ENCODE measurements around the gene EIF4E2.
A peak's percentile ranks its signal among the peaks of the same experiment; 100 is the strongest.

The EIF4E2 gene

GRCh38 chr2:232550354-232551249 lies at the start of gene EIF4E2, which contains the start of gene TIGD1:
EIF4E2 (plus strand) TSS chr2:232550689; CDS start chr2:232550725, 36 bp downstream.
TIGD1 (minus strand) TSS chr2:232550557; CDS start chr2:232549882, 675 bp downstream.
- DNase-seq, result peak; percentile 91

DNA sequence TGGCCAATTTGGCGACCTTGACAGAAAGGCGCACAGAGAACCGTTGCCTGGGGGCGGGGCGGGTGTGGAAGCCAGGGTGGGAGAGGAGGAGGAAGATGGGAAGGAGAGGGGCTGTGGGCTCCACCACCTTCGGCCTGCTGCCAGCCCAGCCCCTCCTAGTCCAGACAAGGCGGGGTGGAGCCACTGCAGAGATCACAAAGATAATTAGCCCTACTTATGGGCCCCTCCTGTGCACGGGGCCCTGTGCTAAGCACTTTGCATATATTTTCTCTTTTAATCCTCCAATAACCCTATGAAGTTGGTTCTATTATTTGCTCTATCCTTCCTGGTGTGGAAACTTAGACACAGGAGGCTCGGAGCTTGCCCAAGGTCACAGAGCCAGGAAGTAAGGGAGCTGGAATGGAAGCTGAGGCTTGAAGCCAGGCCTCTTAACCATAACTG lies 49.1 kb upstream of the EIF4E2 start:
- no peak for DNase-seq

GRCh38 chr2:232501794-232502390 lies 48.6 kb upstream of the EIF4E2 start:
- no peak for DNase-seq

DNA sequence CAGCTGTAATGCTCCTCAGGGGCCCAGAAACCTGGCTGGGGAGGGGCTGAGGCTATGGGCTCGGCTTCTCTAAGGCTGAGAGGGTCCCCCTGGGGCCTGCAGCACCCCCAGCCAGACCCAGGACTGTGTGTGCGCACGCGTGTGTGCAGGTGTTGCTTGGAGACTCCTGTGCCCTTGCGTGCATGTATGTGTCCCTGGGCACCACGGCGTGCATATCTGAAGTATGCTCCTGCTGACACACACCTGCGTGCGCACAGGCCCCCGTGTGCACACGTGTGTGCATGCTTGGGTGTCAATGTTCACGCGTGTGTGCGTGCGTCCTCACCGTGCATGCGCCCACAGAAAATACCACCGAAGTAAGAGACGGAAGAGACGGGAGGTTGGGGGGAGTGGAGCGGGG lies 48.0 kb upstream of the EIF4E2 start:
- DNase-seq, result no peak

GRCh38 chr2:232502911-232503808 lies 47.3 kb upstream of the EIF4E2 start:
- DNase-seq, result peak; percentile 11

- no peak for DNase-seq
These were observed 46.6 kb upstream of the EIF4E2 start for GRCh38 chr2:232503809-232504323.

DNA sequence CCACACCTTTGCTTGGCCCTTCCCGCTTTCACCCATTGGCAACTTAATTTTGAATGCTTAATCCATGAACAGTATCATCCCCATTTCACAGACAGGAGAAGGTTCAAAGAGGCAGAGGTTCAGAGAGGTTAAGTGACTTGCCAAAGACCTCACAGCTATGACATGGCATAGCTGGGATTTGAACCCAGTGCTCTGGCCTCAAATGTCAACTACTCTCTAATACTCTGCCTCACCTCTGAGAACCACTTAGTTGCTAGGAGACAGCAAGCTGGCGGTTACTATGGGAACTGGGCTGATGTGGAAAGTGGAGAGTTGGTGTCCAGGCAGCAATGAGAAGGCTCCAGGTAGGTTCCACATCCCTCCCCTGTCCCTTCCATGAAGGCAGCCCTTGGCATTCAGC lies 46.1 kb upstream of the EIF4E2 start:
- DNase-seq, result no peak

DNA sequence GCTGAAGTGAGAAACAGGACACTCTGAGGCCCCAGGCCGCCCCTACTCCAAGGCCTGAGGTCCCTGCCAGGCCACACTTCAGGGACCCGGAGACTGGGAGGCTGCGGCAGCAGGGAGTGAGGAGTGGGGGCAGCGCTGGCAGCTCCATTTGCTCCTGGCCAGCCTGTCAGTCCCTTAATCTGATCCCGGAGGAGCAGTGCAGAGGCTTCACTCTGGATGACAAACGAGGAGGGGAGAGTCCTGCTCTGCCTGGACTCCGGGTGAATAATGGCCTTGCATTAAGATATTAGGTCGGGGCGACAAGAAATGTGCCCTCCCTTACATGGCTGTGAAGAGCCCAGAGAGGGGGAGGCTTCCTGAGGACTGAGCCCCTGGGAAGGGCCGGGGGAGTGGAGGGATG lies 44.6 kb upstream of the EIF4E2 start:
- no peak for DNase-seq

GRCh38 chr2:232506709-232507108 lies 43.8 kb upstream of the EIF4E2 start:
- no peak for DNase-seq

DNA sequence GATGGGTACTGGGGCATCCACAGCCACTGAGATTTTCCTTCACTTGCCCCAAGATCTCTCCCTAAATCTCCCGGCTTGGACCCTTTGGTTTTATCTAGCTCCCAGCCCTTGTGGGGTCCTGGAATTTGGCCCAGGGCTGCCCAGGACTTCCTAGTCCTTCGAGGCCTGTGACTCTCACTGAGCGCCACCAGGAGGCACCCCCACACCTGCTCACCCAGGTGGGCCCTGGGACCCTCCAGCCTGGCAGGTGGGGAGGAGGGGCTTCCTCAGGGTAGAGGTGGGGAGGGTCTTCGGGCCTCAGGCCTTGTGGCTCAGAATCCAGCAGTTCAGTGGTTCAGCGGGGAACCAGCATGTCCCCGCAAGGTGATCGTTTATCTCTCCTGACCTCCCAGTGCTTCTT lies 42.2 kb upstream of the EIF4E2 start:
- no peak for DNase-seq

DNA sequence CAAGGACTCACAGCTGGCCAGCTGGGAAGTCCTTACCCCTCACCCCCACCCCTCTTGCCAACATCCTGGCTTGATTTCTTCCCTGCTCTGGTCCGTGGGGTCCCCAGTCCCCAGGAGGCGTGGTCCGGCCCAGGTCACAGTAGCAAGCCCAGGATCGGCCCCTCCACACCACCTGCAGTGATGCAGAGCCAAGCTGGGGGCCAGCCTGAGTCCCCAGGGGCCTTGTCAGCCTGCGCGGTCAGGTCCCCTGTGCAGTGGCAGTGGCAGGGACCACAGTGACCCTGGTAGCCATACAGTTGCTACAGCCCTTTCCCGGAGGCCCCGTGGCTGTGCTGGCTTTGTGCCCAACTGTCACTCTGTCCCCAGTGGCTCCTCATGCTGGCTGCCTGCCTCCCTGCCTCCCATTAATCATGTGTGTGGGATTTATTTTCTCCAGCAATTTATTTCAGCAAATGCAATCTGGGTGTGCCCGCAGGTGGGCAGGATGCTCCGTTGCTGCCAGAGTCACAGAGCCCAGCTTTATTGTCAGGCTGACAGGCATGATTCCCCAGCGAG lies 39.1 kb upstream of the EIF4E2 start:
- no peak for DNase-seq

DNA sequence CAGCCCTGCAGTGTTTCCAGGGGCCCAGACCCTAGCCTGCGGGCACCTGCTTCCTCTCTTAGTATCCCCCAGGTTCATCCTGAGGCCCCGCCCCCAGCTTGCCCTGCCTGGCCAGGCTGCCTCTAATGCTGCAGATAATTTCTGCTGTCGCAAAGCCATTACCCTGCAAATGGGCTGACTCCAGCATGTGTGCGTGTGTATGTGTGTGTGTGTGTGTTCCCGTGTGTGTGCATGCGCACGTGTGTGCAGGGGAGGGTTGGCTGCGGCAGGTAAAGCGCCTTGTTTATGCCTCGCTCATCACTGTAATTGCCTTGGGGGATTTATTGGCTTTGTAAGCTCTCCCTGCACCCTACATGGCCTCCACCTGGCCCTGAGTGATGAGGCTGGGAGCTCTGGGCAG lies 37.9 kb upstream of the EIF4E2 start:
- DNase-seq, result no peak

DNA sequence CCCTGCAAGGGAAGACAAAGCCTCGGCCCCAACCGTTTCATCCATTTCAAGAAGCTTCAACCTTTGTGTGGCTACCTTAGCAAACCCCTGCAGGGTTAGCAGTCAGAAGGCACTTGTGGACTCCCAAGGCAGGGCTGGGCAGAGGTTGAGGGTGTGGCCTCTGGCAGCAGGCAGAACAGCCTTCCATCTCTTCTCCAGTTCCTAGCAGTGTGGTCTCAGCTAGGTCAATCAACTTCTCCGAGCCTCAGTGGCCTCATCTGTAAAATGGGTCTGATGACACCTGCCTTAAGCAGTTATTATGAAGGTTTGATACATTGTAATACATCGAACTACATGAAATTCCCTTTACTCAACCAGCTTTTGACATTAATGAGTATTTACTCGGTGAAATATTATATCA lies 37.1 kb upstream of the EIF4E2 start:
- DNase-seq, result no peak

DNA sequence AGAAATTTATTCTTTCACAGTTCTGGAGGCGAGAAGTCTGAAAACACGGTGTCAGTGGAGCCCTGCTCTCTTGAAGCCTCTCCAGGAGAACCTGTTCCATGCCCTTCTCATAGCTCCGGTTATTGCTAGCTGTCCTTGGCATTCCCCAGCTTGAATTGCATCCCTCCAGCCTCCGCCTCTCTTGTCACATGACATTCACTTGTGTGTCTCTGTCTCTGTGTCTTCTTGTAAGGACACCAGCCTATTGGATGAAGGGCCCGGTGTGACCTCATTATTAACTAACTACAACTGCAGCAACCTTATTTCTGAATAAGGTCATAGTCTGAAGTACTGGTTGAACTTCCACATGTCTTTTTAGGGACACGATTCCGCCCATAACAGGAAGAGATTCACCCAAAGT lies 34.9 kb upstream of the EIF4E2 start:
- no peak for DNase-seq

DNA sequence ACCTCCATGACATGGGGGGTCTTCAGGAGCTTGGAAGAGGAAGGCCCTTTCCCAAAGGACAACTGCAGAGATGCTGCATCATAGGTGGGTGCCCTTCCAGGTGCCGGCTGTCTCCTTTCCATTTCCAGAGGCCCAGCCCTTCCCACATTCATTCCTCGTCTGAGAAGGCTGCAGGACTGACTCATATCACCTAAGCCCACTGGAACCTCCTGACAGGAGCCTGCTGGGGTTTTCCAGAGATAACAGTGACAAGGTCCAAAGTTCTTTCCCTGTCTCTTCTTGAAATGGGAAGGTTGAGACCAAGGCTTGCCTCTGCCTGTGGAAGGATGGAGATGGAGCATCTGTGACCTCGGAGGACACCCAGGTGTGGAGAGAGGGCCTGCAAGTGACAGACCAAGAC lies 33.9 kb upstream of the EIF4E2 start:
- DNase-seq, result no peak

GRCh38 chr2:232518844-232519243 lies 31.6 kb upstream of the EIF4E2 start:
- DNase-seq, result no peak

- no peak for DNase-seq
These were observed 30.7 kb upstream of the EIF4E2 start, which contains the start of gene PRSS56 for GRCh38 chr2:232519581-232520438. PRSS56 (plus strand) TSS chr2:232520388; CDS start chr2:232520599, 211 bp downstream.

DNA sequence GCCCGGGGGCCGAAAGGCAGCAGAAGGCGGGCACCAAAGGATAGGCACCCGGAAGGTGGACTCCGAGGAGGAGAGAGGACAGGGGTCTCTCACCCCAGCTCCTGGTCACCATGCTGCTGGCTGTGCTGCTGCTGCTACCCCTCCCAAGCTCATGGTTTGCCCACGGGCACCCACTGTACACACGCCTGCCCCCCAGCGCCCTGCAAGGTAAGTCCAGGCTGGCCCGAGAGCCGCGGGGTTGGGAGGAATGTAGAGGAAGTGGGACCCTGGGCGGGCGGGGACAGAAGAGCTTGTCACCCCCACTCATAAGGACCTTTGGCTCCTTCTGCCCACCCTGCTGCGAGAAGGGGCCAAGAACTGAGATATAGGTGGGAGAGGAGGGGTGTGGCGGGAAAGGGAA lies 30.0 kb upstream of the EIF4E2 start:
- DNase-seq, result no peak

GRCh38 chr2:232521098-232521497 lies 29.4 kb upstream of the EIF4E2 start:
- no peak for DNase-seq

DNA sequence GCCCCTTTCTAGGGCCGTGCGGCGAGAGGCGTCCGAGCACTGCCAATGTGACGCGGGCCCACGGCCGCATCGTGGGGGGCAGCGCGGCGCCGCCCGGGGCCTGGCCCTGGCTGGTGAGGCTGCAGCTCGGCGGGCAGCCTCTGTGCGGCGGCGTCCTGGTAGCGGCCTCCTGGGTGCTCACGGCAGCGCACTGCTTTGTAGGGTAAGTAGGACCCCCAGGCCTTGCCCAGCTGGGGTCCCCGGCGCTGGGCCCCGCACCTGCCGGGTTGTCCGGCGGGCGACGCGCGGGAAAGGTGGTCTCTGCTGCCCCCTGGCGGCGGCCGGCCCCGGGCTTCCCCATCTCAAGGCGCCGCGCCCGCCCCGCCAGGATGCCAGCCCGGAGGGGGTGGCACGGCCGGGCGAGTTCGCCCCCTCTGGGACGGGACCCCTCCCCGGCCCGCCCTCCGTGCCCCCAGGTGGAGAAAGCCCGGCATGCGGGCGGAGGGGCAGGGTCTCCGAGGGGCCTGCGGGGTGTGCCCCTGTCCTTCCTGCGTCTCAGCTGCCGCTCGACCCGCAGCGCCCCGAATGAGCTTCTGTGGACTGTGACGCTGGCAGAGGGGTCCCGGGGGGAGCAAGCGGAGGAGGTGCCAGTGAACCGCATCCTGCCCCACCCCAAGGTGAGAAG lies 28.4 kb upstream of the EIF4E2 start:
- DNase-seq, result peak; percentile 55

All from CD4-positive, alpha-beta T cell treated with Interleukin-17A for 1 hour (primary cell).